Keratinocyte (primary cell): ENCODE data around the gene PCDHGB1. TPM values are rescaled to one million over a fixed set of nuclear protein-coding genes. Genes with fewer than 3 reads are reported as not detected.

ENCODE experiments used
- DNase-seq: peaks from one replicate; pipeline ENCODE4 v3.0.0-alpha.2; 2011; ENCODE audit warnings: low read depth, missing footprints, low spot score
- FAIRE-seq: peaks from 2 replicates; lab custom pipeline; 2011; peaks lifted over from hg19 to GRCh38; lab: Jason Lieb, UNC
- H2AFZ ChIP-seq: 2 replicates; pipeline ENCODE4 v1.6.0; 2012; ENCODE audit warnings: low read length, control low read depth, inconsistent platforms; ENCODE audit not compliant: control insufficient read depth
- H3K27ac ChIP-seq: 2 replicates; pipeline ENCODE4 v1.5.1; 2011; ENCODE audit warnings: low read length; ENCODE audit not compliant: control insufficient read depth, insufficient read depth
- H3K27me3 ChIP-seq: 3 replicates; pipeline ENCODE4 v1.6.0; 2011; ENCODE audit warnings: low read length; ENCODE audit not compliant: control insufficient read depth, insufficient read depth; ENCODE audit errors: extremely low read depth
- H3K36me3 ChIP-seq, 2 experiments: 2 replicates in 1 of 2; 3 replicates in 1 of 2; pipeline ENCODE4 v1.5.1; 2011; ENCODE audit warnings: low read length in 2 of 2, mild to moderate bottlenecking in 1 of 2; ENCODE audit not compliant: control insufficient read depth in 2 of 2, insufficient read depth in 2 of 2; ENCODE audit errors: extremely low read depth in 1 of 2
- H3K4me1 ChIP-seq: 3 replicates; pipeline ENCODE4 v1.5.1; 2011; ENCODE audit warnings: low read length; ENCODE audit not compliant: control insufficient read depth, insufficient read depth; ENCODE audit errors: extremely low read depth
- H3K4me2 ChIP-seq: 3 replicates; pipeline ENCODE4 v1.6.0; 2011; ENCODE audit warnings: low read depth, low read length; ENCODE audit not compliant: control insufficient read depth, insufficient read depth; ENCODE audit errors: extremely low read depth
- H3K4me3 ChIP-seq, 3 experiments: fragments of 200-600 bp in 1 of 3; sonication (generic) in 1 of 3; 2 replicates in 2 of 3; 3 replicates in 1 of 3; pipeline ENCODE4 v1.5.1; 2011 to 2016; ENCODE audit warnings: low read length in 3 of 3, mild to moderate bottlenecking in 3 of 3, control low read depth in 2 of 3, inconsistent platforms in 1 of 3, low read depth in 1 of 3, mixed read lengths in 1 of 3, mixed run types in 1 of 3, moderate library complexity in 1 of 3; ENCODE audit not compliant: control insufficient read depth in 2 of 3, insufficient read depth in 2 of 3; ENCODE audit errors: extremely low read depth in 1 of 3
- H3K79me2 ChIP-seq: 2 replicates; pipeline ENCODE4 v1.6.0; 2012; ENCODE audit warnings: low read length; ENCODE audit not compliant: control insufficient read depth, insufficient read depth
- H3K9ac ChIP-seq: 3 replicates; pipeline ENCODE4 v1.6.0; 2011; ENCODE audit warnings: low read length; ENCODE audit not compliant: control insufficient read depth, insufficient read depth; ENCODE audit errors: extremely low read depth
- H3K9me1 ChIP-seq: 3 replicates; pipeline ENCODE4 v1.6.0; 2011; ENCODE audit warnings: low read length; ENCODE audit not compliant: control insufficient read depth, insufficient read depth; ENCODE audit errors: extremely low read depth
- H3K9me3 ChIP-seq: 2 replicates; pipeline ENCODE4 v1.5.1; 2012; ENCODE audit warnings: low read depth, low read length; ENCODE audit not compliant: control insufficient read depth
- H4K20me1 ChIP-seq: 3 replicates; pipeline ENCODE4 v1.6.0; 2011; ENCODE audit warnings: low read length; ENCODE audit not compliant: control insufficient read depth, insufficient read depth; ENCODE audit errors: extremely low read depth
- CTCF ChIP-seq, 3 experiments: IDR thresholded peaks in 1 of 3; conservative IDR thresholded peaks in 1 of 3; optimal IDR thresholded peaks in 1 of 3; 2 replicates in 2 of 3; 3 replicates in 1 of 3; pipeline versions ENCODE3 to v1.5.1; 2011; ENCODE audit warnings: low read length in 3 of 3, mild to moderate bottlenecking in 3 of 3, moderate library complexity in 2 of 3, control low read depth in 1 of 3, inconsistent platforms in 1 of 3; ENCODE audit not compliant: insufficient read depth in 2 of 3; ENCODE audit errors: extremely low read depth in 1 of 3
- EZH2 ChIP-seq: IDR thresholded peaks from one replicate; pipeline ENCODE4 v1.6.1; 2012; ENCODE audit warnings: inconsistent platforms, mild to moderate bottlenecking, low read length, moderate library complexity
- dilution Hi-C: fragments of 300-500 bp; cut with MboI; formaldehyde crosslinking; loops from one replicate; pipeline ENCODE4 v1.7.0; 2020; ENCODE audit warnings: low sequenced_read_pairs; ENCODE audit not compliant: extremely low pct_ligation_motif_present
- polyA plus RNA-seq, 5 experiments: library from polyadenylated mRNA; depleted of rRNA in 3 of 5; stranded (reverse) in 3 of 5; stranded (forward) in 1 of 5; unstranded in 1 of 5; fragments of >200 nt; gene quantifications; 1 replicate in 1 of 5; 2 replicates in 3 of 5; 3 replicates in 1 of 5; pipeline versions ENCODE4 v1.2.1 to v1.2.3, GENCODE V29; 2011 to 2012; ENCODE audit warnings: missing spikeins in 2 of 5, low read depth in 1 of 5, low replicate concordance in 1 of 5

PCDHGB1 gene
- polyA plus RNA-seq, 1 donor (not counting 4 experiments of a cell fraction or from before 2014, with no cell fraction given): 0.08 TPM

GRCh38 chr5:141356950-141357349 lies 7.1 kb downstream of the PCDHGB1 start:
- dilution Hi-C loops: no loop called here
- no peak for FAIRE-seq
- Histone ChIP-seq H3K9me3 (peaks cover 12% of the 10 kb centered on the region), H3K79me2 (no peaks in the 10 kb centered on the region), H3K4me2 (no peak overlapping the region), H3K27ac (no peak overlapping the region), H3K4me1 (no peaks in the 10 kb centered on the region), H3K4me3 (no peak overlapping the region), H4K20me1 (no peaks in the 10 kb centered on the region), H3K36me3 (no peaks in the 10 kb centered on the region), H3K9me1 (no peaks in the 10 kb centered on the region), H3K9ac (no peak overlapping the region), H2AFZ (no peak overlapping the region), H3K27me3 (peaks cover 19% of the 10 kb centered on the region)
- TF ChIP-seq CTCF (optimal IDR thresholded peaks at IDR 0.05 in 1 of 3, IDR thresholded peaks at IDR 0.05 in 1 of 3, conservative IDR thresholded peaks at IDR 0.05 in 1 of 3; ENCODE audit: extremely low read depth in 1 of 3, insufficient read depth in 2 of 3, low read length in 3 of 3) (no peak), EZH2 (no peak)
- no peak for DNase-seq

- Histone ChIP-seq H3K79me2 (no peaks in the 10 kb centered on the region), H3K9me1 (no peaks in the 10 kb centered on the region), H3K36me3 (no peaks in the 10 kb centered on the region), H3K9me3 (peaks cover 15% of the 10 kb centered on the region), H3K9ac (no peak within 1 kb of the TSS), H3K4me2 (peak within 1 kb of the TSS; percentile 18), H3K4me3 (no peak within 1 kb of the TSS), H4K20me1 (no peaks in the 10 kb centered on the region), H3K27ac (no peak within 1 kb of the TSS), H3K27me3 (peaks cover 34% of the 10 kb centered on the region), H3K4me1 (no peaks in the 10 kb centered on the region), H2AFZ (no peak within 1 kb of the TSS)
- dilution Hi-C loops: no loop called here
- no peak for DNase-seq
- FAIRE-seq: no peak
- TF ChIP-seq CTCF (optimal IDR thresholded peaks at IDR 0.05 in 1 of 3, IDR thresholded peaks at IDR 0.05 in 1 of 3, conservative IDR thresholded peaks at IDR 0.05 in 1 of 3; ENCODE audit: extremely low read depth in 1 of 3, insufficient read depth in 2 of 3, low read length in 3 of 3) (peak in 2 of 3 experiments; percentile 4 to 28), EZH2 (no peak)
These were observed 10.0 kb downstream of the PCDHGB1 start, which contains the start of gene PCDHGB2 for GRCh38 chr5:141359790-141360426. Gene PCDHGB2 (plus strand): TSS chr5:141359994. CDS start chr5:141360136, 142 bp downstream.
